ENCODE measurements around the gene PIK3CA. TPM values are rescaled to one million over a fixed set of nuclear protein-coding genes. Genes with fewer than 3 reads are reported as not detected.
A peak's percentile ranks its signal among the peaks of the same experiment; 100 is the strongest.

The PIK3CA gene
- polyA plus RNA-seq (2013, experiment 1 of 2): 6.0 TPM
- polyA plus RNA-seq (2013, experiment 2 of 2): 6.4 TPM

DNA sequence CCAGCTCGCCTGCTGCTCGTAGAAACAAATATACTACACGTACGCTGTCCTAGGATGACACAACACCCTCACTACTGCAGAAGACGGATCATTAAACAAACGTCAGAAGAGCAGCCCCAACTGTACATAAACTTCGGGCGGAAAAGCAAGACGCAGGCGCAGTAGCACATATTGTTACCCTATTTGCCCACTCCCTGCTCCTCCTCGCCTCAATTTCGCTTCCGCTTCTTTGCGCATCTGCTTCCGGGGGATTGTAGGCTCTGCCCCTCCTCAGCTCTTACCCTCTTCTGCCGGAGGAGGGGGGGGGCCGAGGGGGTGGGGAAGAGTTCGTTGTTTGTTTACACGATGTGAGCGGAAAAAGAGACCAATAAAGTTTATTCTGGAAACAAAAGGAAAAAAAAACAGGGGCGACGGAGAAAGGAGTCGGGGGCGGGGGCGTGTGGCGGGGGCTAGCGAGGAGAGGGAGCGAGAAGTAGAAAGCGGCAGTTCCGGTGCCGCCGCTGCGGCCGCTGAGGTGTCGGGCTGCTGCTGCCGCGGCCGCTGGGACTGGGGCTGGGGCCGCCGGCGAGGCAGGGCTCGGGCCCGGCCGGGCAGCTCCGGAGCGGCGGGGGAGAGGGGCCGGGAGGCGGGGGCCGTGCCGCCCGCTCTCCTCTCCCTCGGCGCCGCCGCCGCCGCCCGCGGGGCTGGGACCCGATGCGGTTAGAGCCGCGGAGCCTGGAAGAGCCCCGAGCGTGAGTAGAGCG, at the start of gene PIK3CA:
Gene PIK3CA (plus strand): TSS at position 485 of the 743 bp plus-strand sequence. CDS start 50,469 bp downstream, outside the sequence.
- peak within 1 kb of the TSS; percentile 27 for H2BK5ac ChIP-seq (ENCODE audit: low read length)
- DNase-seq: peak; percentile 99
- H3K18ac ChIP-seq (ENCODE audit: low read length): peak within 1 kb of the TSS; percentile 56
- peak within 1 kb of the TSS; percentile 76 for H3K4ac ChIP-seq (ENCODE audit: low read depth, low read length)
- H3K27me3 ChIP-seq (ENCODE audit: insufficient read depth, low read length, poor library complexity): no peaks in the 10 kb centered on the region
- no peak within 1 kb of the TSS for H2AK5ac ChIP-seq (ENCODE audit: low read length)
- peak within 1 kb of the TSS; percentile 89 for H3K9ac ChIP-seq (ENCODE audit: low read length)
- no peaks in the 10 kb centered on the region for H3K4me1 ChIP-seq (ENCODE audit: control insufficient read depth, low read depth, low read length)
- no peak within 1 kb of the TSS for H2BK120ac ChIP-seq (ENCODE audit: low read depth, low read length)
- peak within 1 kb of the TSS; percentile 96 for H3K56ac ChIP-seq (ENCODE audit: low read length)
- peak within 1 kb of the TSS; percentile 91 for H3K4me3 ChIP-seq (ENCODE audit: low read length)
- H3K4me2 ChIP-seq (ENCODE audit: low read length): peak within 1 kb of the TSS; percentile 91
- H3K79me1 ChIP-seq (ENCODE audit: low read length): peaks cover 3% of the 10 kb centered on the region
- H3K79me2 ChIP-seq (ENCODE audit: control insufficient read depth, insufficient read depth, low read length): peaks cover 24% of the 10 kb centered on the region
- H3K36me3 ChIP-seq (ENCODE audit: control insufficient read depth, insufficient read depth, low read length): no peaks in the 10 kb centered on the region
- H4K5ac ChIP-seq (ENCODE audit: low read length): no peak within 1 kb of the TSS
- peak within 1 kb of the TSS; percentile 99 for H3K27ac ChIP-seq (ENCODE audit: low read depth, low read length)
- WGBS (ENCODE audit: extremely low coverage, insufficient coverage, low lambda C conversion rate): no CpG with 5 or more reads among the region's 67 CpGs
- H4K8ac ChIP-seq (ENCODE audit: low read depth, low read length): no peak within 1 kb of the TSS
- no peak within 1 kb of the TSS for H2BK15ac ChIP-seq (replicated peaks; ENCODE audit: low read depth)
- H3K23ac ChIP-seq (ENCODE audit: low read length): peak within 1 kb of the TSS; percentile 75

DNA sequence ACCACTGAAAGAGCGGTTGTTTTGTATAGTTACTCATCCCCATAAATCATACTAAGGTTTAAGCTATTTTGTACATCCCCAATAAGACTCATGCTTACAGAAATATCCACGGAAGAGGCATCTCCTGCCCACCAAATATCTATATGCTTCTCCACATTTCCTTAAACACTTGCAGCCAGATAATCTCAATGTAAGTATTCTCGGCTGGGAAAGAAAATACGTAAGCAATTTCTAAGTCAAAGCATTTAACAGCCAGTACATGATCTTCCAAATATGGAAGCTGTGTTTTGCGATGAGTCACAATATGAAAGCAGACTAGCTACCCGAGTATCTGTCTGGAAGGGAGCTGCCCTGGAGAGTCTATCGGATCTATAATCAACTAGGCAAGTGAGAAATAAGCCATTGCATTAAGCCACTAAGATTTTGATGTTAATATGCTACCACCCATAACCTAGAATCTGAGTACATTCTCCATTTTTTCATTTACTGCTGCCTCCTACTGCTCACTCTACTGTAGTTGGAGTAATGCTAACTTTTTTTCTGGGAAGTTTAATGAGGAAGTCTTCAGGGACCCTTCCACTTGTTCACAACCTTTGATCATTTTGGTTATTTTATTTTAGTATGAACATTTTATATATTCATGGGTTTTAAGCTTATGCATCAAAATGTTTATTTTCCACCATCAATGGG, 49.6 kb upstream of the PIK3CA start:
- H3K9ac ChIP-seq (ENCODE audit: low read length): no peak overlapping the region
- H3K18ac ChIP-seq (ENCODE audit: low read length): no peak overlapping the region
- no CpG with 5 or more reads among the region's 7 CpGs for WGBS (ENCODE audit: extremely low coverage, insufficient coverage, low lambda C conversion rate)
- no peak overlapping the region for H3K4me2 ChIP-seq (ENCODE audit: low read length)
- H4K5ac ChIP-seq (ENCODE audit: low read length): no peak overlapping the region
- no peaks in the 10 kb centered on the region for H3K27me3 ChIP-seq (ENCODE audit: insufficient read depth, low read length, poor library complexity)
- no peak overlapping the region for H2BK15ac ChIP-seq (replicated peaks; ENCODE audit: low read depth)
- no peak overlapping the region for H3K23ac ChIP-seq (ENCODE audit: low read length)
- H3K56ac ChIP-seq (ENCODE audit: low read length): no peak overlapping the region
- no peak overlapping the region for H2BK5ac ChIP-seq (ENCODE audit: low read length)
- no peaks in the 10 kb centered on the region for H3K79me2 ChIP-seq (ENCODE audit: control insufficient read depth, insufficient read depth, low read length)
- no peaks in the 10 kb centered on the region for H3K79me1 ChIP-seq (ENCODE audit: low read length)
- no peaks in the 10 kb centered on the region for H3K4me1 ChIP-seq (ENCODE audit: control insufficient read depth, low read depth, low read length)
- no peak overlapping the region for H4K8ac ChIP-seq (ENCODE audit: low read depth, low read length)
- no peak overlapping the region for H3K4ac ChIP-seq (ENCODE audit: low read depth, low read length)
- no peak overlapping the region for H3K27ac ChIP-seq (ENCODE audit: low read depth, low read length)
- no peak overlapping the region for H2AK5ac ChIP-seq (ENCODE audit: low read length)
- DNase-seq: no peak
- no peak overlapping the region for H2BK120ac ChIP-seq (ENCODE audit: low read depth, low read length)
- no peaks in the 10 kb centered on the region for H3K36me3 ChIP-seq (ENCODE audit: control insufficient read depth, insufficient read depth, low read length)
- no peak overlapping the region for H3K4me3 ChIP-seq (ENCODE audit: low read length)

DNA sequence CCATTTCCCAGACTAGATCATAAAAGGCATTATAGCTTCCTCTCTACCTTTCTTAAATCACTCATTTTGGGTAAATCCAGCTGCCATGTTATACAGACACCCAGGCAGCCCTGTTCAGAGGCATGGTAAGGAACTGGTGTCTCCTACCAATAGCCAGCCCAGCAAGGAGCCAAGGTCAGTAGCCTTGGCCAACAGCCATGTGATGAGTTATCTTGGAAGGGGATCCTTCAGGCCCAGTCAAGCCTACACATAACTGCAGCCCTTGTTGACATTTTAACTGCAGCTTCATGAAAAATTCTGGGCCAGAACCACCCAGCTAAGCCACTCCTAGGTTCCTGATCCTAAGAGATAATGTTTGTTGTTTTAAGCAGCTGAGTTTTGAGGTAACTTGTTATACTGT, 47.5 kb upstream of the PIK3CA start:
- Histone ChIP-seq H3K18ac (ENCODE audit: low read length) (no peak overlapping the region), H3K4me3 (ENCODE audit: low read length) (no peak overlapping the region), H2BK120ac (ENCODE audit: low read depth, low read length) (no peak overlapping the region), H2AK5ac (ENCODE audit: low read length) (no peak overlapping the region), H3K4ac (ENCODE audit: low read depth, low read length) (no peak overlapping the region), H2BK5ac (ENCODE audit: low read length) (no peak overlapping the region), H3K23ac (ENCODE audit: low read length) (no peak overlapping the region), H3K27me3 (ENCODE audit: insufficient read depth, low read length, poor library complexity) (no peaks in the 10 kb centered on the region), H2BK15ac (replicated peaks; ENCODE audit: low read depth) (no peak overlapping the region), H3K79me2 (ENCODE audit: control insufficient read depth, insufficient read depth, low read length) (no peaks in the 10 kb centered on the region), H3K27ac (ENCODE audit: low read depth, low read length) (no peak overlapping the region), H3K9ac (ENCODE audit: low read length) (no peak overlapping the region), H4K8ac (ENCODE audit: low read depth, low read length) (no peak overlapping the region), H3K36me3 (ENCODE audit: control insufficient read depth, insufficient read depth, low read length) (no peaks in the 10 kb centered on the region), H4K5ac (ENCODE audit: low read length) (no peak overlapping the region), H3K79me1 (ENCODE audit: low read length) (no peaks in the 10 kb centered on the region), H3K4me2 (ENCODE audit: low read length) (no peak overlapping the region), H3K4me1 (ENCODE audit: control insufficient read depth, low read depth, low read length) (no peaks in the 10 kb centered on the region), H3K56ac (ENCODE audit: low read length) (no peak overlapping the region)
- no peak for DNase-seq

DNA sequence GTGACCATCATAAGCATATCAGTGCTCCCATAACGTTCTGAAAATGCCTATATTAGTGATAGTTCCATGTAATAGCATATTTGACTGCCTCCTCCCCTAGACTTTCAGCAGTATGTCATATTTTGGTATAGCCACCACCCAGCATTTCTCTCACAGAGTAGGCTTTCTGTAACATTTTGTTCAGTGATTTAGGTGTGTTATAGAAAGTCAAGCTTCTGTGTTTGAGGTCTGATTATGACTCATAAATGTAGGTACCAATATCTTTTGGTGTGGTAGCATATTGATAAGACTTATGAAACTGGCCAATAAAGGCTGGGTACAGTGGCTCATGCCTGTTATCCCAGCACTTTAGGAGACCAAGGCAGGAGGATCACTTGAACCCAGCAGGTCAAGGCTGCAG, 42.3 kb upstream of the PIK3CA start:
- no peak overlapping the region for H3K4me3 ChIP-seq (ENCODE audit: low read length)
- no peak overlapping the region for H4K5ac ChIP-seq (ENCODE audit: low read length)
- no peak overlapping the region for H3K18ac ChIP-seq (ENCODE audit: low read length)
- no peak overlapping the region for H2AK5ac ChIP-seq (ENCODE audit: low read length)
- H3K4ac ChIP-seq (ENCODE audit: low read depth, low read length): no peak overlapping the region
- no peak overlapping the region for H2BK15ac ChIP-seq (replicated peaks; ENCODE audit: low read depth)
- H3K9ac ChIP-seq (ENCODE audit: low read length): no peak overlapping the region
- no peak for DNase-seq
- H3K79me1 ChIP-seq (ENCODE audit: low read length): no peaks in the 10 kb centered on the region
- H3K27ac ChIP-seq (ENCODE audit: low read depth, low read length): no peak overlapping the region
- H4K8ac ChIP-seq (ENCODE audit: low read depth, low read length): no peak overlapping the region
- no peak overlapping the region for H3K4me2 ChIP-seq (ENCODE audit: low read length)
- H3K79me2 ChIP-seq (ENCODE audit: control insufficient read depth, insufficient read depth, low read length): no peaks in the 10 kb centered on the region
- no peak overlapping the region for H2BK120ac ChIP-seq (ENCODE audit: low read depth, low read length)
- no peak overlapping the region for H2BK5ac ChIP-seq (ENCODE audit: low read length)
- H3K27me3 ChIP-seq (ENCODE audit: insufficient read depth, low read length, poor library complexity): no peaks in the 10 kb centered on the region
- H3K4me1 ChIP-seq (ENCODE audit: control insufficient read depth, low read depth, low read length): no peaks in the 10 kb centered on the region
- no peak overlapping the region for H3K23ac ChIP-seq (ENCODE audit: low read length)
- no CpG with 5 or more reads among the region's 1 CpG for WGBS (ENCODE audit: extremely low coverage, insufficient coverage, low lambda C conversion rate)
- H3K56ac ChIP-seq (ENCODE audit: low read length): no peak overlapping the region
- H3K36me3 ChIP-seq (ENCODE audit: control insufficient read depth, insufficient read depth, low read length): no peaks in the 10 kb centered on the region

DNA sequence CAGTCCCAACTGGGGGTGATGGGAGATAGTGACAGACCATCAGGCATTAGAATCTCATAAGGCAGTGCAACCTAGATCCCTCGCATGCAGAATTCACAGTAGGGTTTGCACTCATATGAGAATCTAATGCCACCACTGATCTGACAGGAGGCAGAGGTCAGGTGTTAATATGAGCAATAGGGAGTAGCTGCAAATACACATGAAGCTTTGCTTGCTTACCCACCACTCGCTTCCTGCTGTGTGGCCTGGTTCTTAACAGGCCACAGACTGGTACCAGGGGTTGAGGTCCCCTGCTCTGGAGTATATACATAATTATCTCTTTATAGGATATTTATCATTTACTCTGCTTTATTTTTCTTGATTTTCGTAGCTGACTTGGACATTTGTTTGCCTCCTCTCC, 40.5 kb upstream of the PIK3CA start:
- Histone ChIP-seq H3K4me2 (ENCODE audit: low read length) (no peak overlapping the region), H4K8ac (ENCODE audit: low read depth, low read length) (no peak overlapping the region), H3K4me1 (ENCODE audit: control insufficient read depth, low read depth, low read length) (no peaks in the 10 kb centered on the region), H3K79me2 (ENCODE audit: control insufficient read depth, insufficient read depth, low read length) (no peaks in the 10 kb centered on the region), H3K36me3 (ENCODE audit: control insufficient read depth, insufficient read depth, low read length) (no peaks in the 10 kb centered on the region), H3K23ac (ENCODE audit: low read length) (no peak overlapping the region), H2AK5ac (ENCODE audit: low read length) (no peak overlapping the region), H3K56ac (ENCODE audit: low read length) (no peak overlapping the region), H3K27me3 (ENCODE audit: insufficient read depth, low read length, poor library complexity) (no peaks in the 10 kb centered on the region), H3K27ac (ENCODE audit: low read depth, low read length) (no peak overlapping the region), H2BK5ac (ENCODE audit: low read length) (no peak overlapping the region), H2BK120ac (ENCODE audit: low read depth, low read length) (no peak overlapping the region), H3K9ac (ENCODE audit: low read length) (no peak overlapping the region), H3K4me3 (ENCODE audit: low read length) (no peak overlapping the region), H4K5ac (ENCODE audit: low read length) (no peak overlapping the region), H3K4ac (ENCODE audit: low read depth, low read length) (no peak overlapping the region), H2BK15ac (replicated peaks; ENCODE audit: low read depth) (no peak overlapping the region), H3K79me1 (ENCODE audit: low read length) (no peaks in the 10 kb centered on the region), H3K18ac (ENCODE audit: low read length) (no peak overlapping the region)
- WGBS (ENCODE audit: extremely low coverage, insufficient coverage, low lambda C conversion rate): no CpG with 5 or more reads among the region's 3 CpGs
- DNase-seq: no peak

Measured in mesendoderm (in vitro differentiated cells).